T47D (cell line): ENCODE results near the gene ENPP4.

Experiments used
- DNase-seq, 2 experiments: peaks; one replicate each; pipeline versions ENCODE4 v3.0.0 to v3.0.0-alpha.2; 2011 to 2012; ENCODE audit warnings: low read depth in 1 of 2, low spot score in 1 of 2
- JUND ChIP-seq: IDR thresholded peaks from 2 replicates; pipeline ENCODE4 v1.6.1; 2012; ENCODE audit warnings: low read depth
- in situ Hi-C: cut with HindIII; loops from 2 replicates; pipeline ENCODE4 v1.10.0; 2016; ENCODE audit warnings: low sequenced_read_pairs, low pct_unique_long_range_greater_than_20kb

The ENPP4 gene

GRCh38 chr6:46189726-46190125, 59.9 kb downstream of the ENPP4 start:
- in situ Hi-C loops, result no loop called here
- no peak for TF ChIP-seq JUND
- DNase-seq, result no peak

- no peak for TF ChIP-seq JUND
- DNase-seq, result no peak
- in situ Hi-C loops, result no loop called here
Measured at GRCh38 chr6:46190889-46191288, 61.1 kb downstream of the ENPP4 start.

- in situ Hi-C loops, result no loop called here
Measured at GRCh38 chr6:46191961-46192360, 62.2 kb downstream of the ENPP4 start.

More at GRCh38 chr6:46191961-46192360, 62.2 kb downstream of the ENPP4 start:
- DNase-seq, result peak in 1 of 2 experiments; percentile 10
- no peak for TF ChIP-seq JUND
